ENCODE measurements around the gene CDK9.

The CDK9 gene

GRCh38 chr9:127801955-127802575 lies 16.2 kb downstream of the CDK9 start:
- TF ChIP-seq, protein P1, sequence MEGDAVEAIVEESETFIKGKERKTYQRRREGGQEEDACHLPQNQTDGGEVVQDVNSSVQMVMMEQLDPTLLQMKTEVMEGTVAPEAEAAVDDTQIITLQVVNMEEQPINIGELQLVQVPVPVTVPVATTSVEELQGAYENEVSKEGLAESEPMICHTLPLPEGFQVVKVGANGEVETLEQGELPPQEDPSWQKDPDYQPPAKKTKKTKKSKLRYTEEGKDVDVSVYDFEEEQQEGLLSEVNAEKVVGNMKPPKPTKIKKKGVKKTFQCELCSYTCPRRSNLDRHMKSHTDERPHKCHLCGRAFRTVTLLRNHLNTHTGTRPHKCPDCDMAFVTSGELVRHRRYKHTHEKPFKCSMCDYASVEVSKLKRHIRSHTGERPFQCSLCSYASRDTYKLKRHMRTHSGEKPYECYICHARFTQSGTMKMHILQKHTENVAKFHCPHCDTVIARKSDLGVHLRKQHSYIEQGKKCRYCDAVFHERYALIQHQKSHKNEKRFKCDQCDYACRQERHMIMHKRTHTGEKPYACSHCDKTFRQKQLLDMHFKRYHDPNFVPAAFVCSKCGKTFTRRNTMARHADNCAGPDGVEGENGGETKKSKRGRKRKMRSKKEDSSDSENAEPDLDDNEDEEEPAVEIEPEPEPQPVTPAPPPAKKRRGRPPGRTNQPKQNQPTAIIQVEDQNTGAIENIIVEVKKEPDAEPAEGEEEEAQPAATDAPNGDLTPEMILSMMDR (IDR thresholded peaks at IDR 0.05; ENCODE audit: low read depth, low read length): no peak; the same call in none of the 2 replicates
- no peak for DNase-seq (ENCODE audit: extremely low read depth, low read depth)

- TF ChIP-seq, protein P1 (IDR thresholded peaks at IDR 0.05; ENCODE audit: low read depth, low read length): no peak
- DNase-seq (ENCODE audit: extremely low read depth, low read depth): peak; percentile 73
Observed at GRCh38 chr9:127802576-127803443, 17.0 kb downstream of the CDK9 start, which contains the start of gene FPGS. Gene FPGS (plus strand): TSS chr9:127802882. CDS start chr9:127802925, 43 bp downstream.

DNA sequence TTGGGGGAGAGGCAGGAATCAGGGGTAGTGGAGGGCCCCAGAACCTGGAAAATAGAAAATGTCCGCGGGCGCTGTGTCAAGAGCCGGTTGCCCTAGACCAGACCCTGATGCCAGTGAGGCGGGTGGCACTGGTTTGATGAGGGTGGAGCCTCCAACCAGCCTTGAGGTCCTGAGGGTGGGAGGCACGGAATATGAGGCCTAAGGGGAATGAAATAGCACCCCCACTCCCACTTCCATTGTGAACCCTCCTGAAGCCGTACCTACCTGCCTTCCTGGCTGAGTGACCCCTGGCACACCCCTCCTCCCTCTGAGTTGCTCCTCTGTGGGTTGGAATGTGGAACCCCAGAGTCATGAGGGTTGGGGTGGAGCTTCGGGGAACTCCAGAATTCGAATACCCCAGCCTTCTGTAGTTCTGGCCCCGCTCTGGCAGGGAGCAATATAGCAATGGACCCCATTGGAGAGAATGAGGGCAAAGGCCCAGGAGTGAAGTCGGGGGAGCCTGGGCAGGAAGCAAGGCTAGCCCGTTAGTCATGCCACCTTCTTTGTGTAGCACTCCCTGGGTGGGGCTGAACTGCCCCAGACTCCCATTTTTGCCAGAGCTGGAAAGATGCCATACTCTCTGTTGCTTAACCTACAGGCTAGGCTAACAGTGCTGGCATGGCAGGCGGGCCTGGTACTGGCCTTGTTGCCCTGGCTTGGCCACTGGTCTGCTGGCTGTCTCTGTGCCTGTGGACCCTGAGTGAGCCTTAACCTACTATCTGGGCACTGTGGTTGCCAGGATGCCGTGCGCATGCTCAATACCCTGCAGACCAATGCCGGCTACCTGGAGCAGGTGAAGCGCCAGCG lies 17.9 kb downstream of the CDK9 start:
- DNase-seq (ENCODE audit: extremely low read depth, low read depth): no peak
- TF ChIP-seq, protein P1 (IDR thresholded peaks at IDR 0.05; ENCODE audit: low read depth, low read length): no peak

GRCh38 chr9:127805620-127806019 lies 19.8 kb downstream of the CDK9 start:
- TF ChIP-seq, protein P1 (IDR thresholded peaks at IDR 0.05; ENCODE audit: low read depth, low read length): peak; percentile 27
- no peak for DNase-seq (ENCODE audit: extremely low read depth, low read depth)

DNA sequence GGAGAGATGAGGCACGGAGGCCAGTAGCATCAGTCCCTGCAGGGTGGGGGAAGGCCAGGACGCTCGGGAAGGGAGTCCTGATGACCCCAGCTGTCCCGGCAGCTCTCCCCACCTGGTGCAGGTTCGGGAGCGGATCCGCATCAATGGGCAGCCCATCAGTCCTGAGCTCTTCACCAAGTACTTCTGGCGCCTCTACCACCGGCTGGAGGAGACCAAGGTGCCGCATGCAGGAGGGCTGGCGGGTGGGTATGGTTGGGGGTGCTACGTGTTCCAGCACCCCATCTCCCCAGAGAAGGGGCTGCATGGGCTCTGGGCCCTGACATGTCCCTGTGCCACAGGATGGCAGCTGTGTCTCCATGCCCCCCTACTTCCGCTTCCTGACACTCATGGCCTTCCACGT lies 21.0 kb downstream of the CDK9 start:
- no peak for DNase-seq (ENCODE audit: extremely low read depth, low read depth)
- TF ChIP-seq, protein P1 (IDR thresholded peaks at IDR 0.05; ENCODE audit: low read depth, low read length): no peak

GRCh38 chr9:127808347-127809001 lies 22.6 kb downstream of the CDK9 start:
- no peak for DNase-seq (ENCODE audit: extremely low read depth, low read depth)
- TF ChIP-seq, protein P1 (IDR thresholded peaks at IDR 0.05; ENCODE audit: low read depth, low read length): no peak
